HG02759 (cell line): ENCODE measurements around the gene ZC3H11A.
"Not testable (repeated sequence)": the region's sequence is repeated elsewhere in the genome, so short reads cannot be mapped to it uniquely, and the experiment has no call there.

Source experiments
- ATAC-seq: cut with Tn5 transposase; IDR thresholded peaks from one replicate; pipeline ENCODE4 v1.9.1; 2021; ENCODE audit warnings: mild to moderate bottlenecking, moderate library complexity; ENCODE audit not compliant: unreplicated experiment

ZC3H11A gene

DNA sequence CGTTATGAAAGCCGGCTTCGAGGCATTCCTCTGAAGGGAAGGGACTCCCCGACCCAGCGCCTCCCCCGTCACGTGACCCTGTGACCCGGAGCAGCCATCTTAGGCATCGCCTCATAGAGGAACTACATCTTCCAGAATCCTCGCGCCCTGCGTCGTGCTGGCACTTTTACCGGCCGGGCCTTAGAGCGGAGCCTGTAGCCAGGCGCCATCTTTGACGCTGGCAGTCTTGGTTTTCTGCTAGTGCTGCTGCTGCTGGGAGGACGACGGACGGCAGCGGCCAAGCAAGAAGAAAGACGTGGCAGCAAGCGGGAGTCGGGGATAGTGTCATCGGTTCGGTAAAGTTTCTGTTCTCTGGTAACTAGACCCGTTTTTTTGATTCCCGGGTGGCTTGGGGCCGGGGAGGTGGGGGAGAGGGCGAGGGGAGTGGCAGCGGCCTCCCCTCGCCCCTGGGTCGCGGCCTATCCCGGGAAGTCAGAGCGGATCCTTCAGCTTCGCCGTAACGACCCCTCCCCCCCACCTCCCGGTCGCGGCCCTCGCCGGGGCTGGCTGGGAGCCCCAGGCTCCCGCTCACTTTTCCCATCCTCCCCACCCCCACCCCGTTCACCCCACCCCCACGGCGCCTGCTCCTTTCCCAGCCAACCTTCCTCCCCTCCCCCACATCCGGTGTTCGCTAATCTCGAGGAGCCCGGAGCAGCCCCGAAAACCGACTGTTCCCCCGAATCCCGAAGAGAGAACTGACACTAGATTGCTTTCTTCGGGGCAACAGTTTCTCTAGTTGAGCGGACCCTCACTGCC, at the start of gene ZC3H11A, which contains the start of gene ZBED6:
Gene ZC3H11A (plus strand): TSS at position 183 of the 795 bp plus-strand sequence. CDS start 21,448 bp downstream, outside the sequence.
Gene ZBED6 (plus strand): TSS at position 183 of the 795 bp plus-strand sequence. CDS start 1,900 bp downstream, outside the sequence.
- peak; percentile 99 for ATAC-seq

DNA sequence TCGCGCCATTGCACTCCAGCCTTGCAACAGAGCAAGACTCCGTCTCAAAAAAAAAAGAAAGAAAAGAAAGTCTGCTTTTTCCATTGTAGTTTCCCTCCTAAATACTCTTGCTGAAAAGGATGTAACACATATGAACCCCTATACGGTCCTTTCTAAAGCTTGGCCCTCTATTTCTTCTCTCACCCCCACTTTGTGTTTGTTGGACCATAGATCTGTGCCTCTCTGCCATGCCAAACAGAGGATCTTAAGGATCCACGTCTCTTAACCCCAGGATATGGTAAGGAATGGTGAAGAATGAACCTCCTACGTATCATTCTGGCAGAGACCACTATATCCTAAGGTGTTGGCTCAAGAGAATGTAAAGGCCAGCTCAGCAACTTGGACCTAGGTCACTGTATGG, 49.1 kb upstream of the ZC3H11A start:
- no peak for ATAC-seq

DNA sequence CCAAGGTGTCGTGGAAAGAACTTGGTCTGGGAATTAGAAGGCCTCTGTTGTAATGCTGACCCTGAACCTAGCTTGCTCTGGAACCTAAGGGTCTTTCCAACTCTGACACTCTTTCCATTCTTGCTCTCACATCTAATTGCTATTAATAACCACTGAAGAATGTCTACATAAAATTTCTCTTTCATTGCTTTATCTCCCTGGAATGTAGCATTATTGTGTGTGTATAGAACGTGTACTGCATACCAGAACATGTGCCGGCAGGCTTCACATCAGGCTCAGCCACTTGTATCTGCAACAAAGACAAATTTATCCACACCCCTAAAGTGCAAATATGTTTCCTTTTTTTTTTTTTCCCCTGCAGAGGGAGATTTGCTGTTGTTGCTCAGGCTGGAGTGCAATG, 44.4 kb upstream of the ZC3H11A start:
- no peak for ATAC-seq

DNA sequence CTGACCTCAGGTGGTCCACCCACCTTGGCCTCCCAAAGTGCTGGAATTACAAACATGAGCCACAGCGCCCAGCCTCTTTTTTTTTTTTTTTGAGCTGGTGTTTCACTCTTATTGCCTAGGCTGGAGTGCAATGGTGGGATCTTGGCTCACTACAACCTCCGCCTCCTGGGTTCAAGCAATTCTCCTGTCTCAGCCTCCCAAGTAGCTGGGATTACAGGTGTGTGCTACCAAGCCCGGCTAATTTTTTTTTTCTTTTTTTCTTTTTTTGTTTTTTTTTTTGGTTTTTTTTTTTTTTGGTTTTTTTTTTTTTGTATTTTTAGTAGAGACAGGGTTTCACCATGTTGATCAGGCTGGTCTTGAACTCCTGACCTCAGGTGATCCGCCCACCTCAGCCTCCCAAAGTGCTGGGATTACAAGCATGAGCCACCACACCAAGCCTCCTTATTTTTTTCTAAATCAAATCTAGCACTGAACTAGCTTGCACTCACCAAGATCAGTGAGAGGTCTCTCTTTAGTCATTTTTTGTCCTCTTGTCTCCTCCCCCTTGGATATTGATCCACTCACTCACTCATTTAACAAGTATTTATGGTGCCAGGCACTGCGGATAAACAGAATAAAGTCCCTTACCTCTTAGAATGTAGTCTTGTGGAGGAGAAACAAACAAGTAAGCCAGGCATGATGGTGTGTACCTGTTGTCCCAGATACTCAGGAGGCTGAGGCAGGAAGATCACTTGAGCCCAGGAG, 43.6 kb upstream of the ZC3H11A start:
- not testable (repeated sequence) for ATAC-seq

DNA sequence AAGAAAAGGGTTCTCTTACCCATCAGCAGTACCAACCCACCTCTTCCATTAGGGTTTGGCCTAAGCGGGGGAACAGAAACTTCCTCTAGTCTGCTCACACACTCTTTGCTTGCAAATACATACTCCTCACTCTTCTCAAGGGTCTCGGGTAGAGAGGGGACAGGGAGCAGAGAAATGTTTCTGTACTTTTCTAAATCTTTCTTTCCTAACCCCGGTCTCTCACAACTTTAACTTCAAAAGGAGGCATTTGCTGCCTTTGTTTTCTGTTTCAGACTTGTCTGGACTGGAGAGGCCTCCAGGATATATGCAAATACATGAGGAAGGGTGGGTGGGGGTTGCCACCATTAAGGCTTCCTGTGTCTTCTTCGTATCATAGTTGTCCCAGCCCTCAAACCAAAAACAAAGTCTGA, 41.0 kb upstream of the ZC3H11A start:
- ATAC-seq = peak; percentile 66

DNA sequence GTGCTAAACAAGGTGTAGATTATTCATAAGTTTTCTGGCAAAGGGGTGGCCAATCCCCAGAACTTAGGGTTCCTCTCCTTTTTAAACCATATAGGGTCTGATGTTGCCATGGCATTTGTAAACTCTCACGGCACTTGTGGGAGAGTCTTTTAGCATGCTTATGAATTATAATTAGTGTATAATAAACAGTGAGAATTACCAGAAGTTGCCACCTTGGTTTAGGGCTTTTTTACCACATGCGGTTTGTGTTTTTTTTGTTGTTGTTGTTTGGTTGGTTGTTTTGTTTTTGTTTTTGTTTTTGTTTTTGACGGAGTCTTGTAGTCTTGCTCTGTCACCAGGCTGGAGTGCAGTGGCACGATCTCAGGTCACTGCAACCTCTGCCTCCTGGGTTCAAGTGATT, 39.4 kb upstream of the ZC3H11A start:
- no peak for ATAC-seq

DNA sequence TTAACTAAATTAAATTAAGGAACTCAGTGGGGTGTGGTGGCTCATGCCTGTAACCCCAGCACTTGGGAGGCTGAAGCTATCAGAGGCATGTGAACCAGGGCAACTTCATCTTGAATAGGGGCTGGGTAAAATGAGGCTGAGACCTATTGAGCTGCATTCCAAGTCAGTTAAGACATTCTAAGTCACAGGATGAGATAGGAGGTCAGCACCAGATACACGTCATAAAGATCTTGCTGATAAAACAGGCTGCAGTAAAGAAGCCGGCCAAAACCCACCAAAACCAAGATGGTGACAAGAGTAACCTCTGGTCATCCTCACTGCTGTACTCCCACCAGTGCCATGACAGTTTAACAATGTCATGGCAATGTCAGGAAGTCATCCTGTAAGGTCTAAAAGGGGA, 36.7 kb upstream of the ZC3H11A start:
- not testable (repeated sequence) for ATAC-seq

DNA sequence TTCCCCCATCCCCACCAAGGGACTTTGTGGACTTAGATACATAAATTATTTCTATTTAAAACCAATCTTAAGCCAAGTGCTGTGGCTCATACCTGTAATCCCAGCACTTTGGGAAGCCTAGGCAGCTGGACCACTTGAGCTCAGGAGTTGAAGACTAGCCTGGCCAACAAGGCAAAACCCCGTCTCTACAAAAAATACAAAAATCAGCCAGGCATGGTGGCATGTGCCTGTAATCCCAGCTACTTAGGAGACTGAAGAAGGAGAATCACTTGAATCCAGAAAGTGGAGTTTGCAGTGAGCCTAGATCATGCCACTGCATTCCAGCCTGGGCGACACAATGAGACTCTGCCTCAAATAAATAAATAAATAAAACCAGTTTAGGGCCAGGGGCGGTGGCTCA, 34.9 kb upstream of the ZC3H11A start:
- ATAC-seq = no peak

DNA sequence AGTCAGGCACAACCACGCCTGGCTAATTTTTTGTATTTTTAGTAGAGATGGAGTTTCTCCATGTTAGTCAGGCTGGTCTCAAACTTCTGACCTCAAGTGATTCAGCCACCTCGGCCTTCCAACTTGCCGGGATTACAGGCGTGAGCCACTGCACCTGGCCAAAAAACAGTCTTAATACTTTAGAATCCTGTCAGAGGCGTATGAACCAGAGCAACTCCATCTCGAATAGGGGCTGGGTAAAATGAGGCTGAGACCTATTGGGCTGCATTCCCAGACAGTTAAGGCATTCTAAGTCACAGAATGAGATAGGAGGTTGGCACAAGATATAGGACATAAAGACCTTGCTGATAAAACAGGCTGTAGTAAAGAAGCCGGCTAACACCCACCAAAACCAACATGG, 33.5 kb upstream of the ZC3H11A start:
- ATAC-seq = not testable (repeated sequence)

DNA sequence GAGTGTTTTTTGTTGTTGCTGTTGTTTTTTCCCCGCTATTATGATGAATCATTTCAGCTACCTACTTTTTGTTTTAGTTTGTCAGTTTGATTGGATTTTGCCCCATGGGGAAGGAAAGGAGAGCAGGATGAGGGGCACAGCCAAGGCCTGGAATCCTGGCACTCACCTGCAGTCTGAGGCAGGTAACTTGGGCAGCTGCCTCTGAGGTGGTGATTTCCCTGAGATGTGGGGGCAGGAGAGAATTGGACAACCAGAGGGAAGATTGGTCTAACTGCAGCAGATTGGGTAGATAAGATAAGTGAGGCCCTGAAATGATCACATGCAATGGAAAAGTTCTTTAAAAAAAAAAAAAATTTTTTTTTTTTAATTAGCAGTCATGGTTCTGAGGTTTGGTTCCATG, 31.9 kb upstream of the ZC3H11A start:
- no peak for ATAC-seq

DNA sequence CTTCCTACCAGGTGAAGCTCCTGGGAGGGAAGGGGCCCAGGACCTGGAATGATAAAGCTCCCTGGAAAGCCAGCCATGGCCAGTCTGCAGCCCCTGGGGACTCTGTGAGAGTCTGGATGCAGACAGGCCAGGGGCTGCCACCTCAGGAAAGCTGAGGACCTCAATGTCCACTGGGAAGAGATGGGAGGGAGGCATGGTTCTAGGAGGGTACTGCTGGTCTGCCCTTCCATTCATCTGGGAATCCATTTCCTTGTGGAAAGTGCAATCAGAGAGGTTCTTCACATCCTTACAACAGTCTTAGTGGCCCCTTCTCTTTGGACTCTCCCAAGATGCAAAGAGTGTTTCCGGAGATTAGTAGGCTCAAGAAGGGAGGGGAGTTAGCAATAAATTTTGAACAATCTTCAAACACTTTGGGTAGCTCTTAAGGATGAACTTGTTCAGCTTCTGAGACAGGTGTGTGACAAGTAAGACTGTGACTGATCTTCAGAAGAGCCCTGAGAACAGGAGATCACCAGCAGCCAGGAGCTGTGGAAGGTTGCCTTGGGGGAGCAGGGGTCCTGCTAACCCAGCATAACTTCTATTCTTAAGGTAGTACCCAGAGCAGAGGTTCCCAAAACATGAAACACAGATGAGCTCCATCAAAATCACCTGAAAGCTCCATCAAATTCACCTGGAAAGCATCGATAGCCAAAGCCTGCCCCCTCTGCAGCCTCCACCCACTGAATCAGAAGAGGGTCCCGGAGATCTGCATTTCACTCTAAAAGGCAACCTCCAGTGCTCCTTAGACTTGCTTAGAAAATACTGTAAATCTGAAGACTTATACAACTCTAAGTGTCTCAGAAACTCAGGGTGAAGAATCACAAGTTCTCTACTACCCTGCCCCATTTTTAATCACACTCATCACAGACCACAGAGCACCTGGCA, 31.1 kb upstream of the ZC3H11A start:
- ATAC-seq = no peak

DNA sequence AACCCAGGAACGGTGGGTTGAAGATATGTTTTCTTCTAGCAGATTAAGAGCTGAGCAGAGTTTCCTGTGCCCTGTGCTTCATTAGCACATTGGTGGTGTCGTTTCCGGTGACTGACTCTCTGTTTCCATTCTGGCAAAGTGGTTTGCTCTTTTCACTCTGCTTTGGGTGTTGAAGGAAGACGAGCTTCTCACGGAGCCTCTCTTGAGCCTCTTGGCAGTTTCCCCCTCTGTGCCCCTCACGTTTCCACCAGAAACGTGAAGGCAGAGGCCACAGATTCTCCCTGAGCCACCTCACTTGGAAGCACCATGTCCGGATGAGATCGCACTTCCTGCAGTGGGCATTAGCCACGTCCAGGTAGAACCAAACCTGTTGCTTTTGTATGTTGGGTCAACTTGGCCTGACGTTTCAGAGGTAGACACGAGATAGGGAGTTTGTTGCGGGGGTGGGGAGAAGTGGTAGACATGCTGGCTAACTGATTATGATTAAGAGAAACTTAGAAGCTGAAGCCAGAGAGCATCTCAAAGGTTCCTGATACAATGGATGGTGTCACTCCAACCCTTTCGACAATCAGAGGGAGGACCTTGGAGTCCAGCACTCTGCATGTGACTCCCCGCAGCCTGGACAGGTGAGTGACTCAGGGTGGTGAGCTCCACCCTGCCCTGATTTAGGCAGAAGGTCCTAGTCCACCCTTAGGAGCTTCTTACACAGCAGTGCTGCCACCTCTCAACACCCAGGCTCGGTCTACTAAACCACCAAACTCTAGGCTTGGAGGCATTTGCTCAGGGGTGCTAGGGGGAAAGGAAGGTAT, 30.2 kb upstream of the ZC3H11A start, which contains the start of gene LAX1:
Gene LAX1 (plus strand): TSS at position 155 of the 809 bp plus-strand sequence. CDS start 383 bp downstream, at position 538.
- ATAC-seq = no peak

DNA sequence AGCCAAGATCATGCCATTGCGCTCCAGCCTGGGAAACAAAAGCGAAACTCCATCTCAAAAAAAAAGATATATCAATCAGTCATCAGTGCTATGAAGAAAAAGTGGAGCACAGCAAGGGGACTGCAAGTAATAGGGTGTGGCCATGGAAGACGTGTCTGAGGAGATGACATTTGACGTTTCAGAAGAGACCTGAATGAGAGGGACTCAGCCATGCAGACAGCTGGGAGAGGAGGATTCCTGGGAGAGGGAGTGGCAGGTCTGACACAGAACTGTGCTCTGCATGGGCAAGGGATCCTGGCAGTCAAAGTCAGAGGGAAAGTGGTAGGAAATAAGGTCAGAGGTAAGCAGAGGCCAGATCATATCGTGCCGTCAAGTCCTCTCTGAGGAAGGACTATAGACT, 27.2 kb upstream of the ZC3H11A start:
- ATAC-seq = no peak

DNA sequence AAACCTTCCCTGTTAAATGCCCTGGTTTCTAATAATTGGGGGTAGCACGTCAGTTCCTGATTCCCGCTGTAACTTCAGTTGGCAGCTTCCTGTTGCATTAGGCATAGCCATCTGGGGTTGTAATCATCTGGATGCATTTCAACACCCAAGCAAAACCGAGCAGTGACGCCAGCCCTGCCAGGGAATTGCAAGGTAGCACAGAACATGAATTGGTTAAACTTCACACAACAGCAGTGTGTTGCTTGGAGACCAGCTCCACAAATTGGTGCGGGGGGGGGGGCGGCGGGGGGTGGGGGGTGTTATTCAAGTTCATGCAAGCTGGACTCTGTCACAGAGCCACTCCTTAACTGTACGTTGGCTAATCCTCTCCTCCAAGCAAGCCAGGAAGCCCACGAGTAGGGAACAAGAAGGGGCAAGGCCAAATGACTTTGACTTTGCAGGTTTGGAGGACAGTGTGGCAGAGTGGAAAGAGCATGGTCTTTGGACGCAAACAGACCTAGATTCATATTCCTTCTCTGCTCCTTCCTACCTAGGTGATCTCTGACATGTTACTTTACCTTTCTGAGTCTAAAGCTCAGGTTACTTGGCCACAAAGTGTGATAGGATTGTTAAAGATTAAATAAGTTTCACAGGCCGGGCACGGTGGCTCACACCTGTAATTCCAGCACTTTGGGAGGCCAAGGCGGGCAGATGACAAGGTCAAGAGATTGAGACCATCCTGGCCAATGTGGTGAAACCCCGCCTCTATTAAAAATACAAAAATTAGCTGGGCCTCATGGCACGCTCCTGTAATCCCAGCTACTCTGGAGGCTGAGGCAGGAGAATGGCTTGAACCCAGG, 25.7 kb upstream of the ZC3H11A start:
- ATAC-seq = no peak

DNA sequence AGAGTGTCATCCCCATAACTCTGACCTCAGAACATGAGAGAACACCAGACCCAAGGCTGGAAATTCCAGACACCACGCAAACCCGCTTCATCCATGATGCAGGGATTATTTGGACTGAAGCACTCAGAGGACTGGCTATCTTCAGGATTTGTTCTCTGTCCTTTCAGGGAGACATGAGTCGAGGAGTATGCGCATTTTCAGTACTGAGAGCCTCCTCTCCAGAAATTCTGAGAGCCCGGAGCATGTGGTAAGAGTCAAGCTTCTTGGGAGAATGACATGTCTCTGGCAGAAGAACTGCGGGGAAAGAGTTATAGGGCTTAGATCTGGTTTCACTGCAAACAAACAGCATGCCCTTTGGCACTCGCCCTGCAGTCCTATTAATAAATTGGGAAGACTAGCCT, 23.5 kb upstream of the ZC3H11A start:
- no peak for ATAC-seq

DNA sequence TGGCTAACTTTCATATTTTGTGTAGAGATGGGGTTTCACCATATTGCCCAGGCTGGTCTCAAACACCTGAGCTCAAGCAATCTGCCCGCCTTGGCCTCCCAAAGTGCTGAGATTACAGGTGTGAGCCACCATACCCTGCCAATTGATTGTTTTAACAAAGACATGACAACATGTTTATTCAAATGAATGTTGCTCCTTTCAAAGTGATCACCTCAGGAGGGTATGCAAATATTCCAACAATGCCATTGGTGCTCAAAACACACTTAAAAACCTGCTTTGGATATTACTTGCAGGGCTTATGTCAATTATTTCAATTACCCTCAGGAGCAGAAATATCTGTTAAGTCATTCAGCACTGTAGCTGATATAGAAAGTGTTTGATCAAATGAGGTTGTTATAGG, 22.6 kb upstream of the ZC3H11A start:
- ATAC-seq = no peak

DNA sequence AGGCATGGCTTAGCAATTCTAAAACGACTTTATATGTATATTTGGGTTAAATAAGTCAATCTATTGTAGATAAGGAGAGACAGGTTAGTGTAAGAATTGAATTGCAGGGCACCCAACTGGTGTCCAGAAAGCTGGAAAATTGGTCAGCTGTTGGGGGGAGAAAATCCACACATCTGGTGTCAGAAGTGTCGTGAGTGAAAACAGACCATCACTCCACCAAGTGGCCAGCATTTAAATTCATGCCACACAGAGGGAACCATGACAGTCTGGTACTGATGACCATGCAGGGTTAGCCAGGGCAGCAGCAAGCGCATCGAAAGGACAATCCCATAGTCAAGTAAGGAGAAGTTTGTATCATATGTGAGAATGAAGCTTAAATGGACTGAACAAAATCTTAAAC, 18.8 kb upstream of the ZC3H11A start:
- no peak for ATAC-seq

DNA sequence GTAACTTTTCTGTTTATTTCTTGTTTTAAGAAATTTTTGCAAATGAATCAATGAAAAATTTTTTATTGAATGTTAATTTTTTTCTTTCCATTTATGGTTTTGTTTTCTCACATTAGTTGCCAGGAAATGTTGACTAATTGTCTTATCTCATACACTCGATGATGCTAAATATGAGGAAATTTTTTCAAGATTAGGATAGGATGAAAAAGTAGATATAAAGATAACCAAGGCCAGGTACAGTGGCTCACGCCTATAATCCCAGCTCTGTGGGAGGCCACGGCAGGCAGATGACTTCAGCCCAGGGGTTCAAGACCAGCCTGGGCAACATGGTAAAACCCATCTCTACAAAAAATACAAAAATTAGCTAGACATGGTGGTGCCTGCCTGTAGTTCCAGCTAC, 17.8 kb upstream of the ZC3H11A start:
- ATAC-seq = no peak

DNA sequence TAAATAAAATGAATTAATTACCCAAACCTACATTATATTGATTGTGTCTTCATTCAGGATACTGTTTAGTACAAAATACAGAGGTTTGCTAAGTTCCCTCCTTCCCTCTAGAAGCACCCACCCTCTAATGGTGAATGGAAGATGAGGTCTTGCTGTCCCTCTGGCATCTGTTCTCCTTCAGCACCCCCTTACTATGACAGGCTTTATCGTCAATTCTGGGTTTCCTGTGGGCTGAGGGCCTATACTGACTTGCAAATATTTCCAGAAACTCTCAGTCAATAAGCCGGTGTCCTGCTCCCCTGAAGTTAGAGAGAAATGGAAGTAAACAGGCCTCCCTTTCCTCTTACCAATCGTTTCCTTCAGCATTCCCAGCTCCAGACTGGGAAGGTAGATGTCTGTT, 17.3 kb upstream of the ZC3H11A start:
- ATAC-seq = no peak
